Nephron (organoid): ENCODE results near the gene CASP3.
A peak's percentile ranks its signal among the peaks of the same experiment; 100 is the strongest.
"Not testable (repeated sequence)": the region's sequence is repeated elsewhere in the genome, so short reads cannot be mapped to it uniquely, and the experiment has no call there.

ENCODE experiments used
- H3K27ac Mint-ChIP-seq, 3 experiments: 2 replicates each; pipeline ENCODE4 v1.8.0; 2020; ENCODE audit warnings: mixed read lengths in 3 of 3, mild to moderate bottlenecking in 2 of 3, moderate library complexity in 1 of 3
- H3K27me3 Mint-ChIP-seq: 2 replicates; pipeline ENCODE4 v1.8.0; 2021; ENCODE audit warnings: low read depth, mild to moderate bottlenecking, moderate library complexity, mixed read lengths
- H3K36me3 Mint-ChIP-seq: 2 replicates; pipeline ENCODE4 v1.8.0; 2020; ENCODE audit warnings: low read depth, mixed read lengths
- H3K4me1 Mint-ChIP-seq: 2 replicates; pipeline ENCODE4 v1.8.0; 2020; ENCODE audit warnings: mixed read lengths
- H3K4me3 Mint-ChIP-seq, 3 experiments: 2 replicates each; pipeline ENCODE4 v1.8.0; 2020; ENCODE audit warnings: mild to moderate bottlenecking in 3 of 3, mixed read lengths in 3 of 3, moderate library complexity in 2 of 3
- H3K9me3 Mint-ChIP-seq: 2 replicates; pipeline ENCODE4 v1.8.0; 2020; ENCODE audit warnings: mixed read lengths
- TF ChIP-seq, protein P1 (sequence below), 3 experiments: fragments of 200-600 bp; sonication (generic); IDR thresholded peaks; one replicate each; pipeline ENCODE4 v1.5.0; 2021; ENCODE audit warnings: antibody characterized with exemption in 3 of 3; ENCODE audit not compliant: unreplicated experiment in 3 of 3

The CASP3 gene

DNA sequence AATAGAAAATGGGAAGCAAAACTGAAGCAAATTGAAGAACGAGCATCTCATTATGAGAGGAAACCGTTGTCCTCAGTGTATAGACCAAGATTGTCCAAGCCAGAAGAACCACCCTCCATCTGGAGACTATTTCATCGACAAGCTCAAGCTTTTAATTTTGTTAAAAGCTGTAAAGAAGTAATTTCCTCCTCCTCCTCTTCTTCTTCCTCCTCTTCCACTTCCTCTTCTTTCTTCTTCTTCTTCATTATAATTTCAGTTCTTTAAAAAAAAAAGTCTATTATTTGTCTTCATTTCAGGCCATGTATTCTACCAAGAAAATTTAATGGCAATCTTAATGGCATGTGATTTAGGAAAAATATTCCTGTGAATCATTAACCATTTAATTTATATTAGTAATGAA lies 7.9 kb upstream of the CASP3 start:
- no peak overlapping the region for H3K4me3 Mint-ChIP-seq
- TF ChIP-seq, protein P1, sequence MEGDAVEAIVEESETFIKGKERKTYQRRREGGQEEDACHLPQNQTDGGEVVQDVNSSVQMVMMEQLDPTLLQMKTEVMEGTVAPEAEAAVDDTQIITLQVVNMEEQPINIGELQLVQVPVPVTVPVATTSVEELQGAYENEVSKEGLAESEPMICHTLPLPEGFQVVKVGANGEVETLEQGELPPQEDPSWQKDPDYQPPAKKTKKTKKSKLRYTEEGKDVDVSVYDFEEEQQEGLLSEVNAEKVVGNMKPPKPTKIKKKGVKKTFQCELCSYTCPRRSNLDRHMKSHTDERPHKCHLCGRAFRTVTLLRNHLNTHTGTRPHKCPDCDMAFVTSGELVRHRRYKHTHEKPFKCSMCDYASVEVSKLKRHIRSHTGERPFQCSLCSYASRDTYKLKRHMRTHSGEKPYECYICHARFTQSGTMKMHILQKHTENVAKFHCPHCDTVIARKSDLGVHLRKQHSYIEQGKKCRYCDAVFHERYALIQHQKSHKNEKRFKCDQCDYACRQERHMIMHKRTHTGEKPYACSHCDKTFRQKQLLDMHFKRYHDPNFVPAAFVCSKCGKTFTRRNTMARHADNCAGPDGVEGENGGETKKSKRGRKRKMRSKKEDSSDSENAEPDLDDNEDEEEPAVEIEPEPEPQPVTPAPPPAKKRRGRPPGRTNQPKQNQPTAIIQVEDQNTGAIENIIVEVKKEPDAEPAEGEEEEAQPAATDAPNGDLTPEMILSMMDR (IDR thresholded peaks at IDR 0.05; ENCODE audit: unreplicated experiment in 3 of 3) = no peak
- H3K36me3 Mint-ChIP-seq = peaks cover 27% of the 10 kb centered on the region
- no peaks in the 10 kb centered on the region for H3K9me3 Mint-ChIP-seq
- H3K27ac Mint-ChIP-seq = no peak overlapping the region
- H3K4me1 Mint-ChIP-seq = peaks cover 21% of the 10 kb centered on the region
- no peaks in the 10 kb centered on the region for H3K27me3 Mint-ChIP-seq

DNA sequence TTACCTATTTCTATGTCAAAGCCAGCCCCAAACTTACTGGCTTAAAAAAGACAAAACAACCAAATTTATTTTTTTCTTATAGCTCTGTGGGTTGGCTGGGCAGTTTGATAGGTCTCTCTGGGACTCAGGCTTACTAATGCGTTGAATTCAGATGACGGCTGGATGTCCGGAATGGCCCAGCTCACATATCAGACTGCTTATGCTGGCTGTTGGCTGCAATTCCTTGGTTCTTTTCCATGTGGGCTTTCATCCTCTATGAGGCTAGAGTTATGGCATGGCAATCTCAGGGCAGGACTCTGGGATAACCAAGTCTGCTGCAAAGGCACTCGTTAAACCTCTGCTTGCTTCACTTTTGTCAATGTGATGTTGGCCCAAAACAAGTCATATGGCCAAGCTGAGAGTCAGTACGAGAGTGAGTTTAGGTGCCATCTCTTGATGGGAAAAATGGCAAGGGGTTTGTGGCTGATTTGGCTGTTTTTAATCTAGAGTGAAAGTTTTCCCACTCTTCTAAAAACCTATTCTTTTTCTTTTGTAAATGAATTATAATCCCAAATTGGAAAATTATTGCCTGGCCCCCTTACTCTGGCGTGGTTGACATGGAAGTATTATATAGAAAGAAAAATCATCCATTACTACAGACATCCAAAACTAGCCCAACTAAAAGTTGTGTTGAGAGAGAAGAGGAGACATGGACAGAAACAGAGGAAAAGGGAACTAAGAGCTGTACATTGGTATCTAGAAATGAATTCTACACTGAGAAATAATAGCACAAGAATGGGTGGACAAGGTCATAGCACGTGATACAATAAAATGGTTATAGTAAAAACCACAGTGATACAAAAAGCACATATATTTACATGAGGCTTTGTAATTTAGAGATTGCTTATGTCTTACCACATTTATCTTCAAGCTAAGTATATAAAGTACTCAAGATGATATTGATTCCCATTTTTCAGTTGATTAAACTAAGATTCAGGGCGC lies 6.9 kb upstream of the CASP3 start:
- Mint-ChIP-seq H3K4me1 (peaks cover 25% of the 10 kb centered on the region), H3K9me3 (no peaks in the 10 kb centered on the region), H3K27me3 (no peaks in the 10 kb centered on the region), H3K27ac (peak overlapping the region; percentile 34 to 64 (median 63)), H3K36me3 (peaks cover 27% of the 10 kb centered on the region), H3K4me3 (peak overlapping the region in 1 of 3 experiments; percentile 16)
- TF ChIP-seq, protein P1 (IDR thresholded peaks at IDR 0.05; ENCODE audit: unreplicated experiment in 3 of 3) = no peak

DNA sequence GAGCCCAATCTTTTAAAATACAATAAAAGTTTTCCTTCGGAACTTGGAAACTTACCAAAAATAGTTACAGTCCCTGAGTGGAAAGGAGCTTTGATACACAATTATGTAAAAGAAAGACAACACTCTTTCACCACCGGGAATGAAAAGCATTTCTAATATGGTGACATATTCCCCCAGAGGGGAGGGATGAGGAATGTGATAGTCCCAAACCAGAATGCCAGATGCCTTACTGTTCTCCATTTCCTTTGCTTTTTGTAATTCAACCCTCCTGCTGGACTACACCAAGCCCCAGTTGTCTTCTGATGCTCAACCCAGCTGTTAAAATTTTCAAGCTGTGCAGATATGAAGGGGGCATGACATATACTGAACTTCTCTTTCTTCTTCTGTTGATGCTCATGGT lies 4.4 kb upstream of the CASP3 start:
- Mint-ChIP-seq H3K9me3 (no peaks in the 10 kb centered on the region), H3K36me3 (peaks cover 23% of the 10 kb centered on the region), H3K27me3 (no peaks in the 10 kb centered on the region), H3K27ac (peak overlapping the region; percentile 45 to 90 (median 84)), H3K4me3 (no peak overlapping the region), H3K4me1 (peaks cover 35% of the 10 kb centered on the region)
- TF ChIP-seq, protein P1 (IDR thresholded peaks at IDR 0.05; ENCODE audit: unreplicated experiment in 3 of 3) = no peak

DNA sequence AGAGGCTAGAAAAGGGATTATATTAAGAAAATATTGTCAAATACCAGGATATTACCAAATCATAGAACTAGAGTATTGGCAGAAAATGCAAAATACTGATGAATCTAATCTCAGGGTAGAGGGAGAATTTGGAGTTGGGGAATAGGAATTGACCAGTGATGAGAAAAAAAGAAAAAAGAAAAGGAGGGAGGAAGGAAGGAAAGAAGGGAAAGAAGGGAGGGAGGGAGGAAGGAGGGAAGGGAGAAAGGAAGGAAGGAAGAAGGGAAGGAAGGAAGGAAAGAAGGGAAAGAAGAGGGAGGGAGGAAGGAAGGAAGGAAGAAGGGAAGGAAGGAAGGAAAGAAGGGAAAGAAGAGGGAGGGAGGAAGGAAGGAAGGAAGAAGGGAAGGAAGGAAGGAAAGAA lies 3.4 kb upstream of the CASP3 start:
- H3K27ac Mint-ChIP-seq, H3K27me3 Mint-ChIP-seq, H3K4me3 Mint-ChIP-seq, H3K9me3 Mint-ChIP-seq: not testable (repeated sequence)
- Mint-ChIP-seq H3K36me3 (peaks cover 20% of the 10 kb centered on the region), H3K4me1 (peaks cover 43% of the 10 kb centered on the region)

DNA sequence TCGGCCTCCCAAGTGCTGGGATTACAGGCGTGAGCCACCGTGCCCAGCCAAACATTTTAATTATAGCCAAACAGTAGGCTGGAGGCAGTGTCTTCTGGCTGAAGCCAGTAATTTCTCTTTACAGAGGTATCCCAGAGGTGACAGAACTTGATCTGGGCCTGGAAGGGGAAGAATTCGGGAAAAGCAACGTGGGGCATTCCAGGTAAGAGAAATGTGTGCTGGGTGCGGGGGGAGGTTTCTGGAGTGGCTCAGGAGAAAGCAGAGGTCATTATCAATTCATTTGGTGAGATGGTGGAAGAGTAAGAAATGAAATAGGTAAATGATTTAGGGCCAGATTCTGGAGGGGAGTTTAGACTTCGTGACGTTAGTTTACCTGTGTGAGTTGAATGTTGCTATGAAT lies 2.7 kb upstream of the CASP3 start:
- Mint-ChIP-seq H3K36me3 (peaks cover 13% of the 10 kb centered on the region), H3K4me1 (peaks cover 48% of the 10 kb centered on the region), H3K9me3 (no peaks in the 10 kb centered on the region), H3K4me3 (peak overlapping the region in 2 of 3 experiments; percentile 24 to 36), H3K27me3 (no peaks in the 10 kb centered on the region), H3K27ac (peak overlapping the region in 2 of 3 experiments; percentile 4 to 18)
- TF ChIP-seq, protein P1 (IDR thresholded peaks at IDR 0.05; ENCODE audit: unreplicated experiment in 3 of 3) = no peak

DNA sequence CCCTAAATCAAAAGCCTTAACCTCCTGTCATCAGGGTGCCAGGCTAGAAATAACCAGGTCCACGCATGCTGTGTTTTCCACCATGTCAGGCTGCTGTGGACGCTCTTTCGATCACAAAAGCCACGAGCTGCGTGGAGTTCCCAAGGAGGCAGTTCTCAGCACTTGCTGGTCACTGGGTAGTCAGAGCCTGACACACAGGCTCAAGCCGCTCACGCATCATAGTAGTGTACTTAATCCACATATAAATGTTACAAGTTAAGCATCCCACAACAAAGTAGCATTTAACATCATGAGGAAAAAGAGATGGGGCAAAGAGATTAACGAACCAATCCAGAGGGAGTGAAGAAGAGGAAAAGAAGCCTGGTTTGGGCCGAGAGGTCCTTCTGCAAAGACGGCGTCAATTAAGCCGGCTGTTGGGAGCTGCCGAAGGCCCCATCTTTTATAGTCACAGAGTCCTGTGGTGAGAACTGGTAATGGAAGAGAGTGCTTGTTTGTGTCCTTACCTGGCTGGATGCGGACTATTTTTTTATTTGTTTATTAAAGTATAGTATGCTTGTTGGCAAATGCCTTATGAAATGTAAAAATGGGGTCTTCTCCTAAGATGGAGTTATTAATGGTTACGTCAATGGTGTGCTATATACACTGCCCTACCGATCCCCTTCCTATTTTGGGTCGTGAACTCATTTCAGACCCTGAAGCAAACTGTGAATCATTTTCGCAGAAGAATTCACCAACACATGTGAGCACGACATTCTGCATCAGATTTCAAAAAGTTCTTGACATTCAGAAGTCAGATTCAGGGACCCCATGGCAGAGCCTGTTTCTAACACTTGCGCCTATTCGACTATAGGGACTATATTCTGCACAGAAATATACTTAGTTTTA lies 966 bp upstream of the CASP3 start:
- Mint-ChIP-seq H3K4me1 (peaks cover 50% of the 10 kb centered on the region), H3K27me3 (no peaks in the 10 kb centered on the region), H3K4me3 (peak overlapping the region; percentile 89 to 95 (median 92)), H3K36me3 (peaks cover 11% of the 10 kb centered on the region), H3K27ac (peak overlapping the region; percentile 89 to 98 (median 95)), H3K9me3 (no peaks in the 10 kb centered on the region)
- TF ChIP-seq, protein P1 (IDR thresholded peaks at IDR 0.05; ENCODE audit: unreplicated experiment in 3 of 3) = no peak
